WTC11 (cell line): ENCODE measurements around the gene TARDBP. TPM values are rescaled to one million over a fixed set of nuclear protein-coding genes. Genes with fewer than 3 reads are reported as not detected.

Source experiments
- ATAC-seq: fragments of 200-7000 bp; cut with Tn5 transposase; 2 replicates; pipeline ENCODE4 v1.10.0; 2021; ENCODE audit warnings: mild to moderate bottlenecking, moderate library complexity
- CTCF ChIA-PET: fragments of 300-600 bp; sonication (Branson Sonifier 250); formaldehyde crosslinking; loops from one replicate; lab custom pipeline; 2021; ENCODE audit warnings: antibody characterized with exemption; lab: Charles Lee
- POLR2A ChIA-PET: fragments of 350-600 bp; sonication (Branson Sonifier 250); formaldehyde crosslinking; loops from one replicate; lab custom pipeline; 2021; ENCODE audit warnings: antibody characterized with exemption; lab: Charles Lee
- DNase-seq: peaks from one replicate; pipeline ENCODE4 v3.0.0; 2021; ENCODE audit warnings: low spot score
- H3K27ac Mint-ChIP-seq: 2 replicates; pipeline ENCODE4 v1.8.0; 2021; ENCODE audit warnings: mixed read lengths
- H3K27me3 Mint-ChIP-seq: 2 replicates; pipeline ENCODE4 v1.8.0; 2021; ENCODE audit warnings: low read depth, mild to moderate bottlenecking, moderate library complexity, mixed read lengths
- H3K36me3 Mint-ChIP-seq: 2 replicates; pipeline ENCODE4 v1.8.0; 2021; ENCODE audit warnings: mixed read lengths
- H3K4me1 Mint-ChIP-seq: 2 replicates; pipeline ENCODE4 v1.8.0; 2022; ENCODE audit warnings: mixed read lengths
- H3K4me3 Mint-ChIP-seq: 2 replicates; pipeline ENCODE4 v1.8.0; 2021; ENCODE audit warnings: mild to moderate bottlenecking, moderate library complexity, mixed read lengths
- H3K9me3 Mint-ChIP-seq: 2 replicates; pipeline ENCODE4 v1.8.0; 2021; ENCODE audit warnings: mixed read lengths
- EMX1 ChIP-seq: fragments of 250-450 bp; sonication (Bioruptor Pico); IDR thresholded peaks from 2 replicates; pipeline ENCODE4 v1.8.0; 2021; ENCODE audit warnings: mild to moderate bottlenecking
- FOXP1 ChIP-seq: sonication (generic); formaldehyde crosslinking; IDR thresholded peaks from 2 replicates; pipeline ENCODE4 v1.8.0; 2022; ENCODE audit warnings: missing genetic modification reagents, mild to moderate bottlenecking, moderate library complexity, borderline replicate concordance
- GABPB1 ChIP-seq: sonication (generic); formaldehyde crosslinking; IDR thresholded peaks from 2 replicates; pipeline ENCODE4 v1.8.1; 2023; ENCODE audit warnings: mild to moderate bottlenecking, missing genetic modification reagents
- JAZF1 ChIP-seq: fragments of 250-450 bp; sonication (Bioruptor Pico); IDR thresholded peaks from 2 replicates; pipeline ENCODE4 v1.9.0; 2021; ENCODE audit warnings: moderate library complexity, mild to moderate bottlenecking, inconsistent platforms
- JUN ChIP-seq: sonication (generic); formaldehyde crosslinking; IDR thresholded peaks from 2 replicates; pipeline ENCODE4 v1.8.0; 2023; ENCODE audit warnings: mild to moderate bottlenecking, missing genetic modification reagents
- MYBL2 ChIP-seq: sonication (generic); formaldehyde crosslinking; IDR thresholded peaks from 2 replicates; pipeline ENCODE4 v1.8.1; 2023; ENCODE audit warnings: mild to moderate bottlenecking, moderate library complexity, missing genetic modification reagents
- NR1H2 ChIP-seq: sonication (generic); formaldehyde crosslinking; IDR thresholded peaks from 2 replicates; pipeline ENCODE4 v1.9.0; 2021; ENCODE audit warnings: mild to moderate bottlenecking, moderate library complexity, missing genetic modification reagents
- NR2C2 ChIP-seq: sonication (generic); formaldehyde crosslinking; IDR thresholded peaks from 2 replicates; pipeline ENCODE4 v1.8.0; 2022; ENCODE audit warnings: mild to moderate bottlenecking, missing genetic modification reagents
- PRRX2 ChIP-seq: fragments of 250-450 bp; sonication (Bioruptor Pico); IDR thresholded peaks from 2 replicates; pipeline ENCODE4 v1.8.0; 2021; ENCODE audit warnings: mild to moderate bottlenecking
- SOX15 ChIP-seq: fragments of 250-450 bp; sonication (Bioruptor Pico); IDR thresholded peaks from 2 replicates; pipeline ENCODE4 v1.9.0; 2021; ENCODE audit warnings: mild to moderate bottlenecking
- SP1 ChIP-seq: sonication (generic); formaldehyde crosslinking; conservative IDR thresholded peaks from 2 replicates; pipeline ENCODE4 v1.8.1; 2022; ENCODE audit warnings: missing genetic modification reagents
- TCF7 ChIP-seq: sonication (generic); formaldehyde crosslinking; IDR thresholded peaks from 2 replicates; pipeline ENCODE4 v1.8.0; 2022; ENCODE audit warnings: mild to moderate bottlenecking, low read depth, missing genetic modification reagents, moderate library complexity
- TP53 ChIP-seq: sonication (generic); formaldehyde crosslinking; IDR thresholded peaks from 2 replicates; pipeline ENCODE4 v1.8.1; 2023; ENCODE audit warnings: mild to moderate bottlenecking, missing genetic modification reagents
- ZNF138 ChIP-seq: sonication (generic); formaldehyde crosslinking; conservative IDR thresholded peaks from 2 replicates; pipeline ENCODE4 v1.8.1; 2022; ENCODE audit warnings: mild to moderate bottlenecking, moderate library complexity, missing genetic modification reagents
- ZNF416 ChIP-seq: fragments of 250-450 bp; sonication (Bioruptor Pico); IDR thresholded peaks from 2 replicates; pipeline ENCODE4 v1.9.0; 2021; ENCODE audit warnings: mild to moderate bottlenecking, inconsistent platforms
- total RNA-seq: library from RNA; stranded (reverse); gene quantifications from 3 replicates; pipeline ENCODE4 v1.2.3, GENCODE V29; 2021
- TF ChIP-seq, protein P1 (sequence below): fragments of 200-600 bp; IDR thresholded peaks from 2 replicates; pipeline ENCODE4 v1.8.0; 2022; ENCODE audit warnings: antibody characterized with exemption
- TF ChIP-seq, protein P2 (sequence below): sonication (generic); formaldehyde crosslinking; IDR thresholded peaks from 2 replicates; pipeline ENCODE4 v1.8.0; 2023; ENCODE audit warnings: mild to moderate bottlenecking, missing genetic modification reagents
- TF ChIP-seq, protein P3 (sequence below): fragments of 250-450 bp; sonication (Bioruptor Pico); IDR thresholded peaks from 2 replicates; pipeline ENCODE4 v1.9.0; 2021; ENCODE audit warnings: moderate library complexity, mild to moderate bottlenecking, inconsistent platforms, borderline replicate concordance
- TF ChIP-seq, protein P4 (sequence below): sonication (generic); formaldehyde crosslinking; IDR thresholded peaks from 2 replicates; pipeline ENCODE4 v1.8.1; 2023; ENCODE audit warnings: mild to moderate bottlenecking, missing genetic modification reagents, moderate library complexity
- TF ChIP-seq, protein P5 (sequence below): sonication (generic); formaldehyde crosslinking; IDR thresholded peaks from 2 replicates; pipeline ENCODE4 v1.8.1; 2022; ENCODE audit warnings: missing genetic modification reagents, borderline replicate concordance

Gene TARDBP
- total RNA-seq, 1 experiment from 2014 or later = 228 TPM

DNA sequence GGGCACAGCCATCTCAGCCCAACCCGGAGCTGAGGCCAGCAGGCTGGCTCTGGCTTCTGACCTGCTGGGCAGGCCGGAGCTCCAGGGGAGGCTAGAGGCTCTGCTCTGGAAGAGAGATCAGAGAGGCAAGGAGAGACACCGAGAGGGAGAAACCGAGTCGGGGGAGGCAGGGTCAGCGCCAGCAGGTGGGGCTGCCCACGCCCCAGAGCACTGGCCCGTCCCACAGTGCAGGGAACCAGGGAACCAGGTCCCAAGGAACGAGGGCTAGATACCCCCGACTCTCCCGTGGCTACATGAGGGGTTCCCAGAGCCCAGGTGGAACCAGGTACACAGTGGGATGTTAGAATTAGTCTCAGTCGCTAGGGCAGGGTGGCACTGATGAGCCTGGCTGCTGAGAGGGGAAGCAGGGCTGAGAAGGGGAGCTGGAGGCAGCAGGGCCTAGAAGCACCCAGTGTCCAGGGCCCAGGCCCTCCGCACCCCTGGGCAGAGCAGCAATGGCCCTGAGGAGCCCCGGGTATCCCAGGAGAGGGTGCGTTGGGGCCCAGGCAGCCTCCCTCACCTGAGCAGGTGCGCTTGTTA lies 32.5 kb downstream of the TARDBP start:
- ATAC-seq (no peak), DNase-seq (no peak)
- POLR2A ChIA-PET = interaction anchor here (0.5 kb wide), 1 partner anchor 77 kb away, joined by 6 read pairs; no protein-coding TSS in a partner anchor
- Mint-ChIP-seq H3K4me1 (peaks cover 6% of the 10 kb centered on the region), H3K4me3 (peak overlapping the region; percentile 57; the same call in 1 of the 2 replicates), H3K27ac (no peak overlapping the region), H3K36me3 (no peaks in the 10 kb centered on the region), H3K27me3 (no peaks in the 10 kb centered on the region), H3K9me3 (no peaks in the 10 kb centered on the region)
- CTCF ChIA-PET = interaction anchor here (1.0 to 3.6 kb wide), 6 partner anchors 7 to 28 kb away, joined by 3 to 49 read pairs (median 7); partner anchors contain the start of gene SRM
- TF ChIP-seq JUN (no peak), SOX15 (CRISPR knock-in tag) (no peak), ZNF416 (CRISPR knock-in tag) (no peak), SP1 (CRISPR knock-in tag) (no peak), TCF7 (CRISPR knock-in tag) (no peak), GABPB1 (no peak), MYBL2 (no peak), ZNF138 (no peak), PRRX2 (CRISPR knock-in tag) (no peak), FOXP1 (CRISPR knock-in tag) (no peak), EMX1 (no peak), NR2C2 (CRISPR knock-in tag) (no peak), TP53 (no peak), NR1H2 (CRISPR knock-in tag) (no peak), JAZF1 (CRISPR knock-in tag) (no peak)
- TF ChIP-seq, protein P1, sequence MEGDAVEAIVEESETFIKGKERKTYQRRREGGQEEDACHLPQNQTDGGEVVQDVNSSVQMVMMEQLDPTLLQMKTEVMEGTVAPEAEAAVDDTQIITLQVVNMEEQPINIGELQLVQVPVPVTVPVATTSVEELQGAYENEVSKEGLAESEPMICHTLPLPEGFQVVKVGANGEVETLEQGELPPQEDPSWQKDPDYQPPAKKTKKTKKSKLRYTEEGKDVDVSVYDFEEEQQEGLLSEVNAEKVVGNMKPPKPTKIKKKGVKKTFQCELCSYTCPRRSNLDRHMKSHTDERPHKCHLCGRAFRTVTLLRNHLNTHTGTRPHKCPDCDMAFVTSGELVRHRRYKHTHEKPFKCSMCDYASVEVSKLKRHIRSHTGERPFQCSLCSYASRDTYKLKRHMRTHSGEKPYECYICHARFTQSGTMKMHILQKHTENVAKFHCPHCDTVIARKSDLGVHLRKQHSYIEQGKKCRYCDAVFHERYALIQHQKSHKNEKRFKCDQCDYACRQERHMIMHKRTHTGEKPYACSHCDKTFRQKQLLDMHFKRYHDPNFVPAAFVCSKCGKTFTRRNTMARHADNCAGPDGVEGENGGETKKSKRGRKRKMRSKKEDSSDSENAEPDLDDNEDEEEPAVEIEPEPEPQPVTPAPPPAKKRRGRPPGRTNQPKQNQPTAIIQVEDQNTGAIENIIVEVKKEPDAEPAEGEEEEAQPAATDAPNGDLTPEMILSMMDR = no peak
- TF ChIP-seq, protein P2, sequence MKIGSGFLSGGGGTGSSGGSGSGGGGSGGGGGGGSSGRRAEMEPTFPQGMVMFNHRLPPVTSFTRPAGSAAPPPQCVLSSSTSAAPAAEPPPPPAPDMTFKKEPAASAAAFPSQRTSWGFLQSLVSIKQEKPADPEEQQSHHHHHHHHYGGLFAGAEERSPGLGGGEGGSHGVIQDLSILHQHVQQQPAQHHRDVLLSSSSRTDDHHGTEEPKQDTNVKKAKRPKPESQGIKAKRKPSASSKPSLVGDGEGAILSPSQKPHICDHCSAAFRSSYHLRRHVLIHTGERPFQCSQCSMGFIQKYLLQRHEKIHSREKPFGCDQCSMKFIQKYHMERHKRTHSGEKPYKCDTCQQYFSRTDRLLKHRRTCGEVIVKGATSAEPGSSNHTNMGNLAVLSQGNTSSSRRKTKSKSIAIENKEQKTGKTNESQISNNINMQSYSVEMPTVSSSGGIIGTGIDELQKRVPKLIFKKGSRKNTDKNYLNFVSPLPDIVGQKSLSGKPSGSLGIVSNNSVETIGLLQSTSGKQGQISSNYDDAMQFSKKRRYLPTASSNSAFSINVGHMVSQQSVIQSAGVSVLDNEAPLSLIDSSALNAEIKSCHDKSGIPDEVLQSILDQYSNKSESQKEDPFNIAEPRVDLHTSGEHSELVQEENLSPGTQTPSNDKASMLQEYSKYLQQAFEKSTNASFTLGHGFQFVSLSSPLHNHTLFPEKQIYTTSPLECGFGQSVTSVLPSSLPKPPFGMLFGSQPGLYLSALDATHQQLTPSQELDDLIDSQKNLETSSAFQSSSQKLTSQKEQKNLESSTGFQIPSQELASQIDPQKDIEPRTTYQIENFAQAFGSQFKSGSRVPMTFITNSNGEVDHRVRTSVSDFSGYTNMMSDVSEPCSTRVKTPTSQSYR (CRISPR knock-in tag) = no peak
- TF ChIP-seq, protein P3, sequence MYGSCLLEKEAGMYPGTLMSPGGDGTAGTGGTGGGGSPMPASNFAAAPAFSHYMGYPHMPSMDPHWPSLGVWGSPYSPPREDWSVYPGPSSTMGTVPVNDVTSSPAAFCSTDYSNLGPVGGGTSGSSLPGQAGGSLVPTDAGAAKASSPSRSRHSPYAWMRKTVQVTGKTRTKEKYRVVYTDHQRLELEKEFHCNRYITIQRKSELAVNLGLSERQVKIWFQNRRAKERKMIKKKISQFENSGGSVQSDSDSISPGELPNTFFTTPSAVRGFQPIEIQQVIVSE (CRISPR knock-in tag) = no peak
- TF ChIP-seq, protein P4, sequence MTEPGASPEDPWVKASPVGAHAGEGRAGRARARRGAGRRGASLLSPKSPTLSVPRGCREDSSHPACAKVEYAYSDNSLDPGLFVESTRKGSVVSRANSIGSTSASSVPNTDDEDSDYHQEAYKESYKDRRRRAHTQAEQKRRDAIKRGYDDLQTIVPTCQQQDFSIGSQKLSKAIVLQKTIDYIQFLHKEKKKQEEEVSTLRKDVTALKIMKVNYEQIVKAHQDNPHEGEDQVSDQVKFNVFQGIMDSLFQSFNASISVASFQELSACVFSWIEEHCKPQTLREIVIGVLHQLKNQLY = no peak
- TF ChIP-seq, protein P5, sequence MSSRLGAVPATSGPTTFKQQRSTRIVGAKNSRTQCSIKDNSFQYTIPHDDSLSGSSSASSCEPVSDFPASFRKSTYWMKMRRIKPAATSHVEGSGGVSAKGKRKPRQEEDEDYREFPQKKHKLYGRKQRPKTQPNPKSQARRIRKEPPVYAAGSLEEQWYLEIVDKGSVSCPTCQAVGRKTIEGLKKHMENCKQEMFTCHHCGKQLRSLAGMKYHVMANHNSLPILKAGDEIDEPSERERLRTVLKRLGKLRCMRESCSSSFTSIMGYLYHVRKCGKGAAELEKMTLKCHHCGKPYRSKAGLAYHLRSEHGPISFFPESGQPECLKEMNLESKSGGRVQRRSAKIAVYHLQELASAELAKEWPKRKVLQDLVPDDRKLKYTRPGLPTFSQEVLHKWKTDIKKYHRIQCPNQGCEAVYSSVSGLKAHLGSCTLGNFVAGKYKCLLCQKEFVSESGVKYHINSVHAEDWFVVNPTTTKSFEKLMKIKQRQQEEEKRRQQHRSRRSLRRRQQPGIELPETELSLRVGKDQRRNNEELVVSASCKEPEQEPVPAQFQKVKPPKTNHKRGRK (CRISPR knock-in tag) = no peak
